Stimulated activated CD4-positive, alpha-beta T cell treated with anti-CD3 and anti-CD28 coated beads, Interleukin-1b, Interleukin-23, amount 100 ng/mL, for 1 hour (primary cell): ENCODE data around the gene ZNF862.
"Not testable (repeated sequence)": the region's sequence is repeated elsewhere in the genome, so short reads cannot be mapped to it uniquely, and the experiment has no call there.

ENCODE experiments used
- DNase-seq, 2 donors: peaks; one replicate each; pipeline ENCODE4 v3.0.0-alpha.2; 2020; ENCODE audit warnings: low read depth in 2 of 2

ZNF862 gene

DNA sequence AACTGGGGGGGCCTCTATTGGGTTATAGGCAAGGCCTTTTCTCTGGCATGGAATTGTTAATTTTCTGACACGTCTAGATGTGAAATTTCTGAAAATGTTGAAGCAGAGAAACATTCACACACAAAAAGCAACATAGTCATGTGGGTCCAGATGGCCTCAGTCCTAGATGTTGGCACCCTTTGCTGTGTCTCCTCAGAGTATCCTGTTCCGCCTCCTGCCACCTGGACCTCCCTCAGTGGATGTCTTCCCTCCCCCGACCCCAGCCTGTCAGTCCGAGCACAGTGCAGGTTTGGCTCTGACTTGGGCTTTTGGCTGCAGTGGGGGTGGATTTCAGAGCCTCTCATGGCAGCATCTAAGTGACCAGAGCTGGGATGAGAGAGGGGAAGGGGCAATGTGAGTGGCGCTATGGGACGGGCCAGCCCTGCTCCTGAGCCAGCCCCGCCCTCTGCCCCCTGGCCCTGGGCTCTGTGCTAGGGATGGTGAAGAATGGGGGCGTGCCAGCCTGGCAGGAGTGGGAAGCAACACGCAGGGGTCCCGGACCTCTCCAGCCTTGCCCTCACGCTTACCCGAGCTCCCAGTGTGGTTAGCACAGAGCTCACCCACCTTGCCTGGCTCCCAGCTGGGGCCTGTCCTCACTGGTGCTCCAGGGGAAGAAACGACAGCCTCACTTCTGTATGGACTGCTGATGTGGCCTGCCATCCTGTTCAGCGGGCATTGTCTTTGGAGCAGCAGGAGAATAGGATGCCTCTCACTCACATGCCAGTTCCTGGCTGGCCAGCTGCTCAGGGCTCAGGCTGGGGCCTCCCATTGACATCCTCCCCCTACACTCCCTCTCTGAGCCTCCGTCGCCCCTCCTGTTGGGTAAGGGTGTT lies 41.8 kb downstream of the ZNF862 start:
- no peak for DNase-seq

DNA sequence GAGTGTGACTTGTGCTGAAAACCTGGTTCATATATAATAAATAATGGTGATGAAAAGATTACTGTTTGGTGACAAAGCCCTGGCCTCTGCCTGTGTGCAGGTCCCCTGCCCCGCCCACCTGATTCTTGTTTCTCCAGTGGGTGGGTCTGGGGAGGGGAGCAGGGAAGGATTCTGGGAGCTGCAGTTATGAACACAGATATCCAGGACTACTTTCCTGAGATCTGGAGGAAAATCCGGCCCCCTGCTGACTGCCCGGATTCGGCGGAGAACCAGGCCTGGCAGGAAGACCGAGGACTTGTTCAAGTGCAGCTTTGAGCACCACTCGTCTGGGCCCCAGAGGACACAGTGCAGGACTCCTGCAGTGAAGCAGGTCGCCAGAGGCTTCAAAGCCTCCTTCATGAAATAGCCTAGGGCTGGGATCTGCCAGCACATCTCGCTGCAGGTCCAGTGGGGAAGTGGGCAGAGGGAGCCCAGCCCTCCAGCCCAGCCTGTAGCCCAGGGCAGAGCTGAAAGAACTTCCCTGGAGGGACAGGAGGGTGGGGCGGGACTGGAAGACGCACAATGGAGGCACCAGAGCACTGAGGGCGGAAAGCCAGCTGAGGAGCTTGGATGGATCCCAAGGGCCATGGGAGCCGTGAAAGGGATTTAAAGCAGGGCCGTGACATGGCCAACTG lies 42.6 kb downstream of the ZNF862 start:
- no peak for DNase-seq

- no peak for DNase-seq
These were observed 43.4 kb downstream of the ZNF862 start for GRCh38 chr7:149881328-149882247.

GRCh38 chr7:149882248-149883047 lies 44.3 kb downstream of the ZNF862 start:
- no peak for DNase-seq

GRCh38 chr7:149883048-149883438 lies 44.9 kb downstream of the ZNF862 start:
- no peak for DNase-seq

DNA sequence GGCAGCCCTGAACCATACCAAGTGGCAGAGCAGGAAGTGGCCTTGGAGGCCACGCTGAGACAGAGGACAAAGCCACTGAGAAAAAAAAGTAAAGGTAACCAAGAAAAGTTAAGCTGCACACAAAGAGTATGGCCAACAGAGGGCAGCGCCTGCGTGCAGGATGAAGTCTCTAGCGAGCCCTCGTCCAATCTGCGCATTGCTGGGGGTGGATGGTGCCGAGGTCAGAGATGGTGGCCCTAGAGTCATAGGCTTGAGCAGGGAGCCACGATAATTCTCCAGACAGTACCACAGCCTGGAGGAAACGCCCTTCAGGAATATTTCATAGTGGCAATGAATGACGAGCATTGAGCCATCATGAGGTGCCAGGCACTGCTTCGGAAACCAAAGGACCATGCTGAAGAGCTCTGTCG lies 45.3 kb downstream of the ZNF862 start:
- DNase-seq = no peak

GRCh38 chr7:149884016-149884415 lies 45.8 kb downstream of the ZNF862 start:
- DNase-seq = no peak

DNA sequence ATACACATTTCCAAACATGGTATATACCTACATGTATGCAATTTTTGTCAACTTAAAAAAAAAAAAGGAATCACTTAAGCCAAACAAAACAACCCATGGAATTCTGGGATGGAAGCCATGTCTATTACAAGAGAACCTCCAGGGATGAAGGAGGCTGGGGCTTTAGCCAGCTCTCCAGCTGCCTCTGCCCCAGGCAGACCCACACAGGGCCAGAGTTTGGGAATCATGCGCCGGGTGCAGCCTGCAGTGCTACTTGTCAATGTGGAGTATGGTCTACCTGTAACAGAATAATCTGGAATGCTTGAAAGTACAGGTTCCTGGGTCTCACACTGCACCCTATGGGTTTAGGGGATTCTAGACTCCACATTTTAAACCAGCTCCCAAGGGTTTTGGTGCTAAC lies 46.4 kb downstream of the ZNF862 start:
- DNase-seq = no peak

DNA sequence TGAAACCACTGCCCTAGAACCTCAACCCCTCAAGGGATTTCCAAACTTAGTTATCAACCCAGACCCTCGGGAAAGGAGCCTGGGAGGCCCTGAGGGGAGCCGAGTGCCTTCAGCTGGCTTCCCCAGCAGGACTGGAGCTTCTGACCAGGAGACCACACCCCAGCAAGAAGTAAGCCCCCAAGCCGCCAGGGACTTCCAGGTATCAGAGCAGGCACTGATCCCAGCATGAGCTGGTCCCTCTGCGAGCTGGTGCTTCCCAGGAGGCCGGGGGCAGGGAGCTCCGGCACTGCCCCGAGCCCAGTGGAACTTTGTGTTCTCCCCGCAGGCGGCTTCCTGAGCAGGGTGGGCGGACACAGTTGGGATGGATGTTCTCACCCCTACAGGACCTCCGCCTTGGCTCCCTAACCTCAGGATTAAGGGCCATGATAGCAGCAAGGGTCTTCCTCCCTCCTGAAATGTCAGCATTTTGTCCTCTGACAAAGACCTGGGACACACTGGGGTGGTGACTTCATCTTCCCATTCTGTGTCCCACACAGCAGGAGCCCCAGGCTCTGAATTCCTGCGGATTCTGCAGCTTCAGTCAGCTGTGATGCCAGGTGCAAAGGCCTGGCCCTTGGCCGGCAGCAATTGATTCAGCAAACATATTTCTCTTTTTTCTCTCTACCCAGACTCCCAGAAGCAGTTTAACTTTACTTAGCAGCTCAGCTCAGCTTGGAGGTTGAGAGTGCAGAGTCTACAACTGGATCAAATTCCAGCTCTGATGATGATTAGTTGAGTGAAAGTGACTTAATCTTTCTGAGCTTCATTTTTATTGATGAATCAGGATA lies 47.2 kb downstream of the ZNF862 start:
- DNase-seq = no peak

DNA sequence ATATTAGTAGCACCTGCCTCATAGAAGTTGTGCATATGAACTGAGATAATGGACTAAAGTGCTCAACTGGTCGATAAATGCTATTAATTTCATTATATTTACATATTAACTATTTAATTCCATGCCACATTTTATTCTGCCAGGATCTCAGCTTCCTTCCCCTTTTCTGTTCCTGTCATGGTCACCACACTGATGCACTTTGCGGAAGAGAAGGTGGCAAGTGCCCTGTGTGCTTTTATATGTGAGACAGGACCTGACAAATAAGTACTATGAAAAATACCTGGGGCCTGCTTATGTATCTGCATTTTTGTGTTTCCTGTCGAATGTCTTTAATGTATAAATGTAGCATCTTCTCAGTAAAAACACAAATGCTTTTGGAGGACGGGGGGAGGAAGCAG lies 47.8 kb downstream of the ZNF862 start:
- DNase-seq = no peak

GRCh38 chr7:149887311-149887710 lies 49.1 kb downstream of the ZNF862 start:
- DNase-seq = no peak

GRCh38 chr7:149890715-149891114 lies 52.5 kb downstream of the ZNF862 start:
- not testable (repeated sequence) for DNase-seq

DNA sequence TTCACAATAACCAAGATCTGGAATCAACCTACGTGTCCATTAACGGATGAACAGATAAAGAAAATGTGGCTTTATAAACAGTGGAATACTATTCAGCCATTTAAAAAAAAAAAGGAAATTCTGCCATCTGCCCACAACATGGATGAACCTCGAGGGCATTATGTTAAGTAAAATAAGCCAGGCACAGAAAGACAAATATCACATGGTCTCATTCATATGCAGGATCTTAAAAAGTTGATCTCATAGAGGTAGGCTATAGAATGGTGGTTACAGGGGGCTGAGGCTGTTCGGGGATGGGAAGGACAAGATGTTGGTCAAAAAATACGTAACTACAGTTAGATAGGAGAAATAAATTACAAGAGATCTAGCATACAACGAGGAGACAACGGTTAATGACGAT lies 56.8 kb downstream of the ZNF862 start:
- DNase-seq = not testable (repeated sequence)

DNA sequence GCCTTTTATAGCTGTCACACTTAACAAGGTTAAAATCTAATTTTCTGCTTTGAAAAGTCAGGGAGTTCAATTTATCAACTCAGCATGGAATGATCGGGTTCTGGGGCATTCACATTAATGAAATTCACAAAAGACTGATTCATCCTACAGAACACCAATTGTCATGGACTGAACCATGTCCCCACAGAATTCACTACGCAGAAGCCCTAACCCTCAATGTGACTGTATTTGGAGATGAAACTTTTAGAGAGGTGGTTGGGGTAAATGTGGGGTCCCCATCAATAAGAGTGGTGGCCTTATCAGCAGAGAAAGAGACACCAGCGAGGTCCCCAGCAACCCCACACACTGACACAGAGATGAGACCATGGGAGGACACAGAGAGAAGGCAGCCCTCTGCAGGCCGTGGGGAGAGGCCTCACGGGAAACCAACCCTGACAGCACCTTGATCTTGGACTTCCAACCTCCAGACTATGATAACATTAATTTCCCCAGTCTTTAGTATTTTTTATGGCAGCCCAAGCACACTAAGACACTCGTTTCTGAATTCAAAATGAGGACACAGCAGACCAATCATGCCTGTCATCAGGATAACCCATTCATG lies 69.7 kb downstream of the ZNF862 start:
- DNase-seq = not testable (repeated sequence)

DNA sequence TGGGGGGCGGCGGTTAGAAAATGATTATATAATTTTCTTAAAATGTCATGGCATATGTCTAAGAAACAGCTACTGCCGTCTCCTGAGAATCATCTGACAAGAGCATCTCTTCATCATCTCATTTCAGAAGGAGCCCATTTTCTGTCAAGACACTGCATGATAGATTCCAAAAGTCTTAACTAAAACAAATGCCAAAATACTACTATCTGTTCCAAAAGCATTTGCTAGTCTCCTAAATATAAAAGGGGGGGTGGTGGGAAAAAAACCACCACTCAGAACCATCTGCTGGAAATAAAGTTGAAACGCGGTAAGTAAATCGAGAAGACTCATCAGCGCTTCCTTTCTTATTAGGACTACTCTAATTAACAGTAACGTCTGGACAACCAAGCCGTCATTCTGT lies 72.0 kb downstream of the ZNF862 start:
- DNase-seq = not testable (repeated sequence)

DNA sequence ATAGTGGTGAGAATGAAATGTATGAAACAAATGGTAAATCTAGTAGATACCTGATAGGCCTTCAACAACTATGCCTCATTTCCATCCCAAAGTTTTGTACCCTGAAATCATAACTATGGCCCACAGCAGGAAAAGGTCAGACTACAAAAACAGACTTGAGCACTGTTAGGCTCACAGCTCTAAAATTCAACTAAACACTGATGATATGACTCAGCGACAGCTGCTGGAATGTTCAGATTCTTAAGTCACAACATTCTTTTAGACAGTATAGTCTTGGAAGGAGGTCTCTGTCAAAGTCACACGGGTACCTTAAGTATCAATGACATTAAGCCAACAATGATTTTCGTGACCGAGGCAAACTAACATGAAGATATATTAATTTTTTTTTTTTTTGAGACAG lies 74.0 kb downstream of the ZNF862 start:
- DNase-seq = not testable (repeated sequence)
